H1 (cell line): ENCODE data around the gene ZNF260. TPM values are rescaled to one million over a fixed set of nuclear protein-coding genes. Genes with fewer than 3 reads are reported as not detected.
A peak's percentile ranks its signal among the peaks of the same experiment; 100 is the strongest.

ENCODE experiments used
- CTCF ChIA-PET: fragments of 300-600 bp; sonication (Branson Sonifier 250); formaldehyde crosslinking; loops from one replicate; lab custom pipeline; 2021; ENCODE audit not compliant: partially characterized antibody; lab: Charles Lee
- POLR2A ChIA-PET: fragments of 300-600 bp; sonication (Branson Sonifier 250); formaldehyde crosslinking; loops from one replicate; lab custom pipeline; 2021; ENCODE audit warnings: inconsistent platforms; ENCODE audit not compliant: partially characterized antibody; lab: Charles Lee
- DNase-seq, 2 experiments: peaks; one replicate each; pipeline versions ENCODE4 v3.0.0 to v3.0.0-alpha.2; 2010 to 2022; ENCODE audit warnings: low spot score in 2 of 2, low read depth in 1 of 2, mixed read lengths in 1 of 2
- FAIRE-seq: peaks from 2 replicates; lab custom pipeline; 2011; peaks lifted over from hg19 to GRCh38; lab: Jason Lieb, UNC
- H2AFZ ChIP-seq: 2 replicates; pipeline ENCODE4 v1.8.1; 2012; ENCODE audit warnings: low read length, inconsistent platforms
- H2AK5ac ChIP-seq: 2 replicates; pipeline ENCODE4 v1.6.1; 2013; ENCODE audit warnings: low read depth, low read length
- H2BK120ac ChIP-seq: replicated peaks from 2 replicates; pipeline ENCODE3; 2013; ENCODE audit warnings: low read depth, low read length, inconsistent platforms
- H2BK12ac ChIP-seq: 2 replicates; pipeline ENCODE4 v1.6.1; 2013; ENCODE audit warnings: low read depth, low read length
- H2BK15ac ChIP-seq: 2 replicates; pipeline ENCODE4 v1.6.1; 2013; ENCODE audit warnings: low read length
- H2BK20ac ChIP-seq: 2 replicates; pipeline ENCODE4 v1.6.1; 2013; ENCODE audit warnings: low read length
- H2BK5ac ChIP-seq: 2 replicates; pipeline ENCODE4 v1.6.1; 2013; ENCODE audit warnings: low read depth, low read length
- H3K14ac ChIP-seq: 2 replicates; pipeline ENCODE4 v1.6.1; 2013; ENCODE audit warnings: inconsistent platforms; ENCODE audit not compliant: insufficient read length
- H3K18ac ChIP-seq: 2 replicates; pipeline ENCODE4 v1.6.1; 2013; ENCODE audit warnings: low read length; ENCODE audit errors: extremely low read depth
- H3K23ac ChIP-seq: 2 replicates; pipeline ENCODE4 v1.6.1; 2013; ENCODE audit warnings: inconsistent platforms; ENCODE audit not compliant: insufficient read length
- H3K23me2 ChIP-seq: 2 replicates; pipeline ENCODE4 v1.6.1; 2013; ENCODE audit warnings: low read depth, low read length
- H3K27ac ChIP-seq: 2 replicates; pipeline ENCODE4 v1.6.1; 2011; ENCODE audit warnings: low read depth, low read length, inconsistent platforms
- H3K27me3 ChIP-seq, 4 experiments: replicated peaks in 1 of 4; 1 replicate in 1 of 4; 2 replicates in 3 of 4; pipeline versions ENCODE4 v1.6.1 to v1.8.1; 2011 to 2013; ENCODE audit warnings: low read length in 3 of 4, mild to moderate bottlenecking in 3 of 4, inconsistent platforms in 2 of 4, mixed read lengths in 2 of 4, moderate library complexity in 1 of 4; ENCODE audit not compliant: control insufficient read depth in 3 of 4, insufficient read depth in 3 of 4; ENCODE audit errors: extremely low read depth in 1 of 4
- H3K36me3 ChIP-seq, 4 experiments: 2 replicates each; pipeline versions ENCODE4 v1.6.1 to v1.8.1; 2011 to 2013; ENCODE audit warnings: mild to moderate bottlenecking in 4 of 4, low read length in 3 of 4, moderate library complexity in 2 of 4, control low read depth in 1 of 4, inconsistent platforms in 1 of 4; ENCODE audit not compliant: insufficient read depth in 4 of 4, control insufficient read depth in 2 of 4
- H3K4ac ChIP-seq: replicated peaks from 2 replicates; pipeline ENCODE3; 2013; ENCODE audit warnings: low read length, low read depth, mixed read lengths, inconsistent platforms; ENCODE audit not compliant: insufficient read length
- H3K4me1 ChIP-seq, 4 experiments: replicated peaks in 1 of 4; 1 replicate in 1 of 4; 2 replicates in 3 of 4; pipeline versions ENCODE4 v1.6.1 to v1.8.1; 2011 to 2013; ENCODE audit warnings: low read length in 3 of 4, inconsistent platforms in 2 of 4, mixed read lengths in 1 of 4; ENCODE audit not compliant: insufficient read depth in 4 of 4, control insufficient read depth in 3 of 4
- H3K4me2 ChIP-seq, 2 experiments: 2 replicates each; pipeline versions ENCODE4 v1.6.1 to v1.8.1; 2011 to 2013; ENCODE audit warnings: low read depth in 2 of 2, low read length in 2 of 2, control low read depth in 1 of 2, inconsistent platforms in 1 of 2, mild to moderate bottlenecking in 1 of 2; ENCODE audit not compliant: insufficient read depth in 1 of 2
- H3K4me3 ChIP-seq, 4 experiments: fragments of 200-600, 300-600 bp in 1 of 4; sonication (generic), shearing (Covaris generic), sonication (Bioruptor Twin) in 1 of 4; 2 replicates each; pipeline versions ENCODE4 v1.5.1 to v1.8.1; 2011 to 2016; ENCODE audit warnings: low read length in 4 of 4, low read depth in 3 of 4, control low read depth in 2 of 4, inconsistent platforms in 2 of 4, mild to moderate bottlenecking in 2 of 4, mixed read lengths in 1 of 4, moderate library complexity in 1 of 4; ENCODE audit not compliant: insufficient read depth in 2 of 4; ENCODE audit errors: extremely low read depth in 1 of 4
- H3K56ac ChIP-seq: replicated peaks from 2 replicates; pipeline ENCODE3; 2013; ENCODE audit warnings: low read depth, mild to moderate bottlenecking, mixed read lengths, low read length, inconsistent platforms; ENCODE audit not compliant: insufficient read length
- H3K79me1 ChIP-seq: 2 replicates; pipeline ENCODE4 v1.6.1; 2013; ENCODE audit warnings: low read depth, low read length, control low read depth
- H3K79me2 ChIP-seq, 2 experiments: 2 replicates each; pipeline versions ENCODE4 v1.6.1 to v1.8.1; 2012 to 2013; ENCODE audit warnings: low read length in 2 of 2, mild to moderate bottlenecking in 2 of 2, inconsistent platforms in 1 of 2; ENCODE audit not compliant: insufficient read depth in 2 of 2, control insufficient read depth in 1 of 2
- H3K9ac ChIP-seq, 4 experiments: replicated peaks in 1 of 4; 1 replicate in 1 of 4; 2 replicates in 3 of 4; pipeline versions ENCODE4 v1.6.1 to v1.8.1; 2011 to 2013; ENCODE audit warnings: low read depth in 3 of 4, low read length in 3 of 4, control low read depth in 2 of 4, mild to moderate bottlenecking in 2 of 4, moderate library complexity in 2 of 4, inconsistent platforms in 1 of 4; ENCODE audit errors: extremely low read depth in 1 of 4
- H3K9me3 ChIP-seq, 2 experiments: 2 replicates each; pipeline versions ENCODE4 v1.6.1 to v1.8.1; 2012 to 2013; ENCODE audit warnings: mild to moderate bottlenecking in 2 of 2, moderate library complexity in 2 of 2, control low read depth in 1 of 2, inconsistent platforms in 1 of 2, low read depth in 1 of 2, low read length in 1 of 2, mixed read lengths in 1 of 2; ENCODE audit not compliant: insufficient read depth in 2 of 2
- H4K20me1 ChIP-seq, 2 experiments: replicated peaks in 1 of 2; 2 replicates each; pipeline versions ENCODE3 to v1.8.1; 2011 to 2013; ENCODE audit warnings: inconsistent platforms in 2 of 2, low read length in 2 of 2, mild to moderate bottlenecking in 1 of 2; ENCODE audit not compliant: insufficient read depth in 2 of 2, control insufficient read depth in 1 of 2
- H4K5ac ChIP-seq: 2 replicates; pipeline ENCODE4 v1.6.1; 2013; ENCODE audit warnings: low read length, low read depth, mixed read lengths, inconsistent platforms; ENCODE audit not compliant: insufficient read length
- H4K8ac ChIP-seq: 2 replicates; pipeline ENCODE4 v1.8.0; 2013; ENCODE audit warnings: mild to moderate bottlenecking, moderate library complexity, low read length, inconsistent platforms; ENCODE audit not compliant: insufficient read depth; ENCODE audit errors: extremely low read depth
- H4K91ac ChIP-seq: replicated peaks from 2 replicates; pipeline ENCODE3; 2013; ENCODE audit warnings: low read length, mixed read lengths, inconsistent platforms; ENCODE audit not compliant: insufficient read length
- ASH2L ChIP-seq: fragments of 200-600, 300-600 bp; sonication (generic); IDR thresholded peaks from one replicate; pipeline ENCODE4 v1.7.1; 2017; ENCODE audit warnings: low read length
- EGR1 ChIP-seq: IDR thresholded peaks from 2 replicates; pipeline ENCODE4 v1.6.1; 2011; ENCODE audit warnings: low read depth, low read length, borderline replicate concordance
- SP4 ChIP-seq: IDR thresholded peaks from 2 replicates; pipeline ENCODE4 v1.6.1; 2012; ENCODE audit warnings: low read length, inconsistent platforms
- TAF1 ChIP-seq: IDR thresholded peaks from 2 replicates; pipeline ENCODE4 v1.6.1; 2011; ENCODE audit warnings: mild to moderate bottlenecking, low read depth, low read length
- TCF12 ChIP-seq: IDR thresholded peaks from 2 replicates; pipeline ENCODE4 v1.6.1; 2011; ENCODE audit warnings: low read depth, mild to moderate bottlenecking, low read length
- ZNF274 ChIP-seq: IDR thresholded peaks from 2 replicates; pipeline ENCODE4 v1.7.0; 2012; ENCODE audit warnings: low read length, borderline replicate concordance; ENCODE audit errors: extremely low read depth
- WGBS, 2 experiments: shearing (Covaris generic) in 1 of 2; methylation state at CpG; one replicate each; pipeline versions ENCODE4 v1.1.6 to v1.1.7; 2013 to 2015; ENCODE audit warnings: low lambda C conversion rate in 2 of 2, mixed read lengths in 2 of 2, inconsistent platforms in 1 of 2, low coverage in 1 of 2, missing lambda C conversion rate in 1 of 2; ENCODE audit not compliant: insufficient replicate concordance in 2 of 2, insufficient coverage in 1 of 2, insufficient read length in 1 of 2; ENCODE audit errors: extremely low coverage in 1 of 2, missing lambda C conversion rate in 1 of 2; 5-methylcytosine and 5-hydroxymethylcytosine counted together
- polyA plus RNA-seq, 7 experiments: library from polyadenylated mRNA; depleted of rRNA in 3 of 7; stranded (reverse) in 5 of 7; unstranded in 2 of 7; fragments of >200 nt in 5 of 7; fragments of 200-250 nt in 2 of 7; gene quantifications; 1 replicate in 5 of 7; 2 replicates in 1 of 7; 4 replicates in 1 of 7; pipeline versions ENCODE4 v1.2.1 to v1.2.3, GENCODE V29; 2011 to 2013; ENCODE audit warnings: missing spikeins in 2 of 7, mixed read lengths in 2 of 7
- total RNA-seq: library from RNA; stranded (reverse); fragmentation: NEBNext Ultra II Directional; extraction: Animal tissue kit (Norgen Biotek cat#: 25700); gene quantifications from 2 replicates; pipeline ENCODE4 v1.2.1, GENCODE V29; 2021

Gene ZNF260
- total and polyA plus RNA-seq, 2 of the 8 experiments (the other 6 are each of a cell fraction or from before 2014, with no cell fraction given), result 5.5 to 30.7 TPM

- H2BK15ac ChIP-seq, result no peak overlapping the region
- H4K20me1 ChIP-seq, result no peaks in the 10 kb centered on the region
- H3K14ac ChIP-seq, result no peak overlapping the region
- H3K23me2 ChIP-seq, result no peaks in the 10 kb centered on the region
- DNase-seq (no peak), FAIRE-seq (no peak)
- peaks cover 84 to 88% of the 10 kb centered on the region in 2 experiments for H3K9me3 ChIP-seq
- no peak overlapping the region for H3K23ac ChIP-seq
- no peaks in the 10 kb centered on the region for H3K79me2 ChIP-seq
- TF ChIP-seq EGR1 (no peak), SP4 (no peak), ASH2L (no peak), TCF12 (no peak), TAF1 (no peak), ZNF274 (peak; percentile 100)
- no peak overlapping the region for H3K4ac ChIP-seq
- no peak overlapping the region for H2BK120ac ChIP-seq
- CTCF ChIA-PET, result no interaction called here
- no peaks in the 10 kb centered on the region for H3K4me1 ChIP-seq
- H3K27me3 ChIP-seq, result no peaks in the 10 kb centered on the region
- H2BK12ac ChIP-seq, result no peak overlapping the region
- no peak overlapping the region for H3K4me3 ChIP-seq
- peaks cover 2 to 81% (median 45%) of the 10 kb centered on the region in 4 experiments; a peak in 7 of 8 replicates for H3K36me3 ChIP-seq
- H4K5ac ChIP-seq, result no peak overlapping the region
- no peak overlapping the region for H3K56ac ChIP-seq
- no peak overlapping the region for H3K4me2 ChIP-seq
- H2AK5ac ChIP-seq, result no peak overlapping the region
- H2AFZ ChIP-seq, result no peak overlapping the region
- no peak overlapping the region for H2BK5ac ChIP-seq
- H3K18ac ChIP-seq, result no peak overlapping the region
- no peak overlapping the region for H4K8ac ChIP-seq
- H3K27ac ChIP-seq, result no peak overlapping the region
- no peak overlapping the region for H2BK20ac ChIP-seq
- H3K9ac ChIP-seq, result no peak overlapping the region
- H3K79me1 ChIP-seq, result no peaks in the 10 kb centered on the region
- H4K91ac ChIP-seq, result no peak overlapping the region
- POLR2A ChIA-PET, result interaction anchor here (0.5 kb wide), 1 partner anchor 552 kb away, joined by 4 read pairs; no protein-coding TSS in a partner anchor
- WGBS, 2 experiments, result 97% methylated on average over 5 of the region's 5 CpGs; no CpG with 5 or more reads in 1 of the 2 experiments
Measured at GRCh38 chr19:36547001-36547732, 19.1 kb upstream of the ZNF260 start.
